Measurements from ENCODE around the gene ZNF423.

Gene ZNF423

GRCh38 chr16:49846800-49847199 is 9.1 kb downstream of the ZNF423 start:
- DNase-seq: no peak

GRCh38 chr16:49844359-49844758 is 11.6 kb downstream of the ZNF423 start:
- no peak for DNase-seq

GRCh38 chr16:49843758-49844157 is 12.2 kb downstream of the ZNF423 start:
- DNase-seq: no peak

GRCh38 chr16:49842972-49843371 is 12.9 kb downstream of the ZNF423 start:
- no peak for DNase-seq

- no peak for DNase-seq
Observed at GRCh38 chr16:49839017-49839825, 16.7 kb downstream of the ZNF423 start.

GRCh38 chr16:49838441-49839016 is 17.4 kb downstream of the ZNF423 start:
- no peak for DNase-seq

GRCh38 chr16:49837688-49838410 is 18.1 kb downstream of the ZNF423 start:
- no peak for DNase-seq

- DNase-seq: no peak
Observed at GRCh38 chr16:49836668-49837067, 19.2 kb downstream of the ZNF423 start.

GRCh38 chr16:49836218-49836617 is 19.7 kb downstream of the ZNF423 start:
- DNase-seq: no peak

- no peak for DNase-seq
Observed at GRCh38 chr16:49835161-49835777, 20.6 kb downstream of the ZNF423 start.

GRCh38 chr16:49834531-49835151 is 21.3 kb downstream of the ZNF423 start:
- DNase-seq: no peak

- no peak for DNase-seq
Observed at GRCh38 chr16:49833796-49834530, 21.9 kb downstream of the ZNF423 start.

GRCh38 chr16:49833085-49833484 is 22.8 kb downstream of the ZNF423 start:
- DNase-seq: no peak

- DNase-seq: no peak
Observed at GRCh38 chr16:49832177-49832576, 23.7 kb downstream of the ZNF423 start.

GRCh38 chr16:49830873-49831272 is 25.0 kb downstream of the ZNF423 start:
- no peak for DNase-seq

- no peak for DNase-seq
Observed at GRCh38 chr16:49828533-49829267, 27.2 kb downstream of the ZNF423 start.

GRCh38 chr16:49827805-49828438 is 28.0 kb downstream of the ZNF423 start:
- DNase-seq: no peak

- no peak for DNase-seq
Observed at GRCh38 chr16:49826515-49826914, 29.4 kb downstream of the ZNF423 start.

GRCh38 chr16:49825041-49825440 is 30.9 kb downstream of the ZNF423 start:
- DNase-seq: no peak

- DNase-seq: no peak
Observed at GRCh38 chr16:49824593-49824992, 31.3 kb downstream of the ZNF423 start.

Data from GDM1 (cell line).